K562 (cell line): Measurements from ENCODE around the gene FBXO44. TPM values are rescaled to one million over a fixed set of nuclear protein-coding genes. Genes with fewer than 3 reads are reported as not detected.

ENCODE experiments used
- COPS2 ChIP-seq: fragments of 450-650 bp; conservative IDR thresholded peaks from 2 replicates; pipeline ENCODE4 v1.6.1; 2016; ENCODE audit warnings: mild to moderate bottlenecking, moderate library complexity
- CTCF ChIP-seq, 3 experiments: IDR thresholded peaks in 2 of 3; conservative IDR thresholded peaks in 1 of 3; 2 replicates each; pipeline ENCODE4 v1.5.1; 2011 to 2012; ENCODE audit warnings: low read length in 3 of 3, mild to moderate bottlenecking in 3 of 3, control low read depth in 2 of 3, improper control_type of control experiment in 1 of 3, inconsistent platforms in 1 of 3, low read depth in 1 of 3, mixed read lengths in 1 of 3, moderate library complexity in 1 of 3; ENCODE audit not compliant: insufficient read depth in 2 of 3
- DACH1 ChIP-seq: fragments of 450-650 bp; IDR thresholded peaks from 2 replicates; pipeline ENCODE4 v1.6.1; 2018; ENCODE audit not compliant: partially characterized antibody
- FOSL1 ChIP-seq: fragments of 200-800 bp; sonication (Bioruptor generic); conservative IDR thresholded peaks from 2 replicates; pipeline ENCODE4 v1.6.1; 2016; ENCODE audit warnings: missing genetic modification characterization, missing compliant biosample characterization
- GMEB1 ChIP-seq: fragments of 250-450 bp; sonication (Bioruptor Pico); IDR thresholded peaks from 2 replicates; pipeline ENCODE4 v1.4.0; 2020; ENCODE audit warnings: mild to moderate bottlenecking
- HNRNPH1 ChIP-seq: fragments of 200-400 bp; formaldehyde crosslinking; optimal IDR thresholded peaks from 2 replicates; pipeline ENCODE3; 2017; ENCODE audit warnings: low read depth, mild to moderate bottlenecking, low read length, moderate library complexity
- MTF1 ChIP-seq: fragments of 250-450 bp; sonication (Bioruptor Pico); IDR thresholded peaks from 2 replicates; pipeline ENCODE4 v1.9.0; 2021; ENCODE audit warnings: moderate library complexity, mild to moderate bottlenecking, inconsistent platforms, borderline replicate concordance
- PHF8 ChIP-seq: fragments of 200-600 bp; sonication (generic); IDR thresholded peaks from 2 replicates; pipeline ENCODE4 v1.6.1; 2012; ENCODE audit warnings: mixed run types, mild to moderate bottlenecking, inconsistent platforms, low read length, moderate library complexity, borderline replicate concordance
- SIN3A ChIP-seq, 2 experiments: fragments of 150-350 bp in 1 of 2; IDR thresholded peaks; 2 replicates each; pipeline ENCODE4 v1.6.1; 2011 to 2016; ENCODE audit warnings: borderline replicate concordance in 2 of 2, low read depth in 2 of 2, low read length in 2 of 2, mild to moderate bottlenecking in 2 of 2, moderate library complexity in 2 of 2; ENCODE audit not compliant: control insufficient read depth in 1 of 2
- SMAD1 ChIP-seq: fragments of 150-350 bp; IDR thresholded peaks from 2 replicates; pipeline ENCODE4 v1.6.1; 2014; ENCODE audit warnings: low read length, low read depth; ENCODE audit not compliant: partially characterized antibody
- SMARCE1 ChIP-seq: fragments of 450-650 bp; IDR thresholded peaks from 2 replicates; pipeline ENCODE4 v1.7.1; 2016; ENCODE audit warnings: mild to moderate bottlenecking
- SOX6 ChIP-seq: fragments of 450-650 bp; IDR thresholded peaks from 2 replicates; pipeline ENCODE4 v1.6.1; 2014; ENCODE audit warnings: mild to moderate bottlenecking
- SREBF2 ChIP-seq: sonication (generic); formaldehyde crosslinking; IDR thresholded peaks from 2 replicates; pipeline ENCODE4 v1.4.0; 2020; ENCODE audit warnings: mild to moderate bottlenecking, missing genetic modification reagents
- TFE3 ChIP-seq: fragments of 450-650 bp; formaldehyde crosslinking; IDR thresholded peaks from 2 replicates; pipeline ENCODE4 v1.4.0; 2020; ENCODE audit warnings: mild to moderate bottlenecking, mixed read lengths
- THAP12 ChIP-seq: fragments of 250-450 bp; sonication (Bioruptor Pico); IDR thresholded peaks from 2 replicates; pipeline ENCODE4 v1.9.0; 2021; ENCODE audit warnings: mild to moderate bottlenecking, inconsistent platforms
- ZBTB7A ChIP-seq: IDR thresholded peaks from 2 replicates; pipeline ENCODE4 v1.6.1; 2011; ENCODE audit warnings: low read depth, mild to moderate bottlenecking, low read length, moderate library complexity, borderline replicate concordance; ENCODE audit not compliant: control insufficient read depth
- ZKSCAN1 ChIP-seq: fragments of 150-350 bp; IDR thresholded peaks from 2 replicates; pipeline ENCODE4 v1.6.1; 2016; ENCODE audit warnings: low read depth, low read length
- ZNF212 ChIP-seq: fragments of 450-650 bp; formaldehyde crosslinking; IDR thresholded peaks from 2 replicates; pipeline ENCODE4 v1.4.0; 2020; ENCODE audit warnings: mild to moderate bottlenecking
- ZNF408 ChIP-seq: fragments of 250-450 bp; sonication (Bioruptor Pico); IDR thresholded peaks from 2 replicates; pipeline ENCODE4 v1.4.0; 2020; ENCODE audit warnings: low read depth, mild to moderate bottlenecking, moderate library complexity
- polyA plus RNA-seq, 8 experiments: library from polyadenylated mRNA; depleted of rRNA in 4 of 8; stranded (reverse) in 5 of 8; unstranded in 3 of 8; fragments of >200 nt; fragmentation: Nextera tagmentation in 2 of 8; fragmentation: Illumina TruSeq in 1 of 8; extraction: Ambion mirVana in 2 of 8; extraction: Trizol in 1 of 8; gene quantifications; 2 replicates each; pipeline versions ENCODE4 v1.2.1 to v1.2.3, GENCODE V29; 2011 to 2014; ENCODE audit warnings: inconsistent platforms in 1 of 8, missing spikeins in 1 of 8
- total RNA-seq, 7 experiments: library from RNA; depleted of rRNA in 6 of 7; stranded (reverse); fragments of >200 nt in 6 of 7; fragmentation: Illumina TruSeq in 2 of 7; extraction: Trizol in 2 of 7; gene quantifications; 2 replicates each; pipeline versions ENCODE4 v1.2.1 to v1.2.3, GENCODE V29; 2011 to 2021; ENCODE audit warnings: low replicate concordance in 1 of 7

Gene FBXO44
- total and polyA plus RNA-seq, 9 of the 15 experiments (the other 6 are each of a cell fraction or from before 2014, with no cell fraction given), result 0.69 to 20.9 (median 6.7) TPM

GRCh38 chr1:11648732-11649158 lies 5.9 kb upstream of the FBXO44 start (continued):
- peak; percentile 20 to 42 (median 41); a peak in 3 of 6 replicates for TF ChIP-seq CTCF (IDR thresholded peaks at IDR 0.05 in 2 of 3, conservative IDR thresholded peaks at IDR 0.05 in 1 of 3; ENCODE audit: insufficient read depth in 2 of 3, low read depth in 1 of 3, low read length in 3 of 3)
- no peak for TF ChIP-seq COPS2
- TF ChIP-seq SOX6, result no peak
- TF ChIP-seq THAP12, result 0 out of 2 replicates have a peak, but pooled peaks have one; percentile 38
- TF ChIP-seq ZNF212 (CRISPR knock-in tag), result no peak
- peak in 1 of 2 experiments; percentile 55; a peak in 1 of 4 replicates for TF ChIP-seq SIN3A (IDR thresholded peaks at IDR 0.05; ENCODE audit: borderline replicate concordance in 2 of 2, control insufficient read depth in 1 of 2, low read depth in 2 of 2, low read length in 2 of 2)
- TF ChIP-seq ZBTB7A, result peak; percentile 52; the same call in 1 of the 2 replicates
- TF ChIP-seq SREBF2 (CRISPR knock-in tag), result no peak
- no peak for TF ChIP-seq ZNF408 (CRISPR knock-in tag)
- no peak for TF ChIP-seq HNRNPH1
- TF ChIP-seq MTF1, result no peak
- no peak for TF ChIP-seq SMAD1
- no peak for TF ChIP-seq GMEB1 (CRISPR knock-in tag)
- TF ChIP-seq FOSL1, result no peak
- no peak; the same call in 1 of the 2 replicates for TF ChIP-seq PHF8
- TF ChIP-seq SMARCE1, result no peak
- no peak for TF ChIP-seq DACH1
- no peak for TF ChIP-seq TFE3 (CRISPR knock-in tag)
- 0 out of 2 replicates have a peak, but pooled peaks have one; percentile 19 for TF ChIP-seq ZKSCAN1
